Ascending aorta (tissue), 2 donors: ENCODE measurements around the gene CKM. TPM values are rescaled to one million over a fixed set of nuclear protein-coding genes. Genes with fewer than 3 reads are reported as not detected.
"Not testable (repeated sequence)": the region's sequence is repeated elsewhere in the genome, so short reads cannot be mapped to it uniquely, and the experiment has no call there.

ENCODE experiments used
- DNase-seq, 2 donors: peaks; one replicate each; pipeline ENCODE4 v3.0.0-alpha.2; 2019; ENCODE audit warnings: low spot score in 2 of 2
- H3K27ac ChIP-seq, 2 donors: fragments of 200-600 bp; sonication (generic); one replicate each; pipeline ENCODE4 v1.5.1; 2016 to 2017; ENCODE audit warnings: mild to moderate bottlenecking in 1 of 2
- H3K27me3 ChIP-seq: fragments of 200-600 bp; sonication (generic); one replicate; pipeline ENCODE4 v1.5.1; 2017
- H3K36me3 ChIP-seq, 2 donors: fragments of 200-600 bp; sonication (generic); one replicate each; pipeline ENCODE4 v1.5.1; 2016
- H3K4me1 ChIP-seq, 2 donors: fragments of 200-600 bp; sonication (generic); one replicate each; pipeline ENCODE4 v1.5.1; 2016 to 2017; ENCODE audit warnings: mild to moderate bottlenecking in 1 of 2
- H3K4me3 ChIP-seq, 2 donors: fragments of 200-600 bp; sonication (generic); one replicate each; pipeline ENCODE4 v1.5.1; 2016 to 2017; ENCODE audit warnings: mild to moderate bottlenecking in 1 of 2
- H3K9me3 ChIP-seq, 2 donors: fragments of 200-600 bp; sonication (generic); one replicate each; pipeline ENCODE4 v1.5.1; 2016
- CTCF ChIP-seq, 3 experiments: fragments of 200-600 bp in 2 of 3; fragments of 450-650 bp in 1 of 3; sonication (generic) in 2 of 3; IDR thresholded peaks; one replicate each; pipeline ENCODE4 v1.5.1; 2016 to 2019; ENCODE audit warnings: antibody characterized with exemption in 3 of 3, mild to moderate bottlenecking in 1 of 3, moderate library complexity in 1 of 3
- intact Hi-C: fragments of 100-400 bp; cut with DNase I; formaldehyde crosslinking; loops from one replicate; pipeline ENCODE4 v1.15.1; 2023
- total RNA-seq: library from RNA; depleted of rRNA; stranded (reverse); fragments of >200 nt; gene quantifications from one replicate; pipeline ENCODE4 v1.1.0, GENCODE V29; 2016

The CKM gene
- total RNA-seq, 1 donor from 2014 or later, result not detected

DNA sequence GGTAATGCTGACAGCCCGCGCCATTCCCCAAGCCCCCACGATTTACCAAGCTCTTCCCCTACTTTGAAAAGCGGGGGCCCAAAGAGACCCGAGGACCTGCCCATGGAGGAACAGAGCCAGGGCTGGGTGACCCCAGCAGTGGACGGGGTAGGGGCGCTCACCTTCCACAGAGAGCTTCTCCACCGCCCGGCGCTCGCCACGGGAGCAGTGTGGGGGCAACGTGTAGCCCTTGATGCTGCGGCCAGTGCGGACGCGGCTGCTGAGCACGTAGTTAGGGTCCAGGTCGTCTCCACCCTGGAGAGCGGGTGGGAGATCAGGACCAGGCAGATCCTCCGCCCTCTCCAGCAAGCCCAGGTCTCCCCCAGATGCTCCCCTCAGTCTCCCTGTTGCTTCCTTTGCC is 7.4 kb downstream of the CKM start:
- H3K36me3 ChIP-seq, result no peaks in the 10 kb centered on the region
- no peaks in the 10 kb centered on the region for H3K27me3 ChIP-seq

GRCh38 chr19:45314708-45315245 is 7.9 kb downstream of the CKM start:
- H3K9me3 ChIP-seq, result no peaks in the 10 kb centered on the region
- H3K27me3 ChIP-seq, result no peaks in the 10 kb centered on the region
- no peak for TF ChIP-seq CTCF (IDR thresholded peaks at IDR 0.05)
- no peak overlapping the region for H3K27ac ChIP-seq
- H3K4me1 ChIP-seq, result no peaks in the 10 kb centered on the region
- H3K36me3 ChIP-seq, result no peaks in the 10 kb centered on the region
- intact Hi-C loops, result no loop called here
- no peak overlapping the region for H3K4me3 ChIP-seq
- no peak for DNase-seq

More for the DNA sequence above, 7.4 kb downstream of the CKM start:
- no peak overlapping the region for H3K4me3 ChIP-seq
- no peak overlapping the region for H3K27ac ChIP-seq
- DNase-seq, result no peak
- H3K9me3 ChIP-seq, result no peaks in the 10 kb centered on the region
- intact Hi-C loops, result no loop called here
- no peaks in the 10 kb centered on the region for H3K4me1 ChIP-seq
- no peak for TF ChIP-seq CTCF (IDR thresholded peaks at IDR 0.05)

GRCh38 chr19:45312285-45312684 is 10.4 kb downstream of the CKM start:
- intact Hi-C loops, H3K4me1 ChIP-seq, DNase-seq: not testable (repeated sequence)

GRCh38 chr19:45311621-45312020 is 11.1 kb downstream of the CKM start:
- TF ChIP-seq CTCF (IDR thresholded peaks at IDR 0.05), result no peak
- H3K27me3 ChIP-seq, result no peaks in the 10 kb centered on the region
- H3K4me1 ChIP-seq, result no peaks in the 10 kb centered on the region
- DNase-seq, result no peak
- intact Hi-C loops, result no loop called here
- no peaks in the 10 kb centered on the region for H3K36me3 ChIP-seq
- H3K9me3 ChIP-seq, result no peaks in the 10 kb centered on the region
- H3K4me3 ChIP-seq, result no peak overlapping the region
- no peak overlapping the region for H3K27ac ChIP-seq

More at GRCh38 chr19:45312285-45312684, 10.4 kb downstream of the CKM start:
- H3K4me3 ChIP-seq, H3K36me3 ChIP-seq, H3K27me3 ChIP-seq, H3K27ac ChIP-seq, H3K9me3 ChIP-seq: not testable (repeated sequence)

- H3K9me3 ChIP-seq, H3K4me1 ChIP-seq, DNase-seq, H3K27me3 ChIP-seq, H3K36me3 ChIP-seq, H3K4me3 ChIP-seq, intact Hi-C loops, H3K27ac ChIP-seq: not testable (repeated sequence)
Measured at GRCh38 chr19:45309322-45309721, 13.4 kb downstream of the CKM start.

GRCh38 chr19:45307361-45307760 is 15.3 kb downstream of the CKM start:
- no peak overlapping the region for H3K4me3 ChIP-seq
- DNase-seq, result no peak
- H3K27ac ChIP-seq, result no peak overlapping the region
- H3K36me3 ChIP-seq, result peaks cover 0 to 4% of the 10 kb centered on the region in 2 donors
- H3K4me1 ChIP-seq, result no peaks in the 10 kb centered on the region
- H3K27me3 ChIP-seq, result no peaks in the 10 kb centered on the region
- intact Hi-C loops, result no loop called here
- no peak for TF ChIP-seq CTCF (IDR thresholded peaks at IDR 0.05)
- no peaks in the 10 kb centered on the region for H3K9me3 ChIP-seq

GRCh38 chr19:45306518-45307027 is 16.1 kb downstream of the CKM start:
- no peak overlapping the region for H3K27ac ChIP-seq
- no peaks in the 10 kb centered on the region for H3K9me3 ChIP-seq
- no peak overlapping the region for H3K4me3 ChIP-seq
- no peak for TF ChIP-seq CTCF (IDR thresholded peaks at IDR 0.05)
- DNase-seq, result no peak
- intact Hi-C loops, result no loop called here
- H3K27me3 ChIP-seq, result no peaks in the 10 kb centered on the region
- peaks cover 0 to 10% of the 10 kb centered on the region in 2 donors for H3K36me3 ChIP-seq
- no peaks in the 10 kb centered on the region for H3K4me1 ChIP-seq
